ENCODE data around the gene SAMD7.

Gene SAMD7

DNA sequence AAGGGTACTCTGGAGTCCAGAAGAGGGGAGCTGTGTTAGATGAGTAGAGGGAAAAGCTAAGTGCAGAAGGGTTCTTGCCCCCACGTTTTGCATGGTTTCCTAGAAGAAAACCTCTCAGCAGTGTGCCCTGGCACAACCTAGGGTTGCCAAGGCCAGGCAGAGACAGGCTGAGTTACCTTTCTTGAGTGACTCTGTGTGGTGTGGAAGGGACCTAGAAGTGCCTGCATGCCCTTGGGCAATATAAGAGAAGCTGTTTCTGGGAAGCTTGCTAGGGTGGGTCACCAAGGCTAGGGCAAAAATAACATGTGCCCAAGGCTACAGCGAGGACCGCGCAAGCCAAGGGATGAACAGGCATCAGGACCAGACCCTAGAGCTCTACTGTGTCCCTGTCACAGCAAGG is 3.4 kb upstream of the SAMD7 start:
- DNase-seq (ENCODE audit: low read depth in 2 of 2): no peak

DNA sequence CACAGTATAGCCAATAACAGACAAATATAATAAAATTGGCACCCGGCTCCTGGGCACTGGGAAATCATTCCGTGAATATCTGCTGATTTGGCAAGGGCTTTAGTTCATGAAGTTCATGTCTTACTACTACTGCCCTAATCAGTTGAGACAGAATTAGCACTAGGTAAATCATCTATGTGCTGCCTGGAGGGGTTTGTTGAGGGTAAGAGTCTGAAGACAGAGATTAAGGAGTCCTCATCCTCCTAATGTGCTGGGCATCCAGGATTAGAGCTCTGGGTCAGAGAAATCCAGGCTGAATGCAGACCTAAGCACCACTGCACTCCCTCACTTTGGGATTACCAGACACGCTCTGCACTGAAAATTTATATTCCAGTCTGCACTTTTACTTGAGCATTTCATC is 2.0 kb downstream of the SAMD7 start:
- DNase-seq (ENCODE audit: low read depth in 2 of 2): no peak

DNA sequence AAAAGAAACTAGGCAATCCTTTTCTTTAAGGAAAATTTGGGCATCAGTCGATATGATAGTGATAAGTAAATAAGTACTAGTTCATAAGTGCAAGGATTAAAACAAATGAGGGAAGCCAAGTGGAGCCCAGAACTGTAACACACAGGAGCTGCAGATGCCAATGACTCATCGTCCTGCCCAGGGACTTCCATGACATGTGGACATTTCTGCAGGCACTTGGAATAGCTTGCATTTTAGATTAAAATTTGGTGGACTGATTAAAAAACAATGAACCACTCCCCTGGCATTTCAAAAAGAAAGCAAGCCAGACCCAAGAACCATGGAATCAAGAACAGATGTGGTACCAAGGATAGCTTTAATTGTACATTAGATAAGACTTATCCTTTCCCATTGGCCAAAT is 2.9 kb downstream of the SAMD7 start:
- DNase-seq (ENCODE audit: low read depth in 2 of 2): no peak

DNA sequence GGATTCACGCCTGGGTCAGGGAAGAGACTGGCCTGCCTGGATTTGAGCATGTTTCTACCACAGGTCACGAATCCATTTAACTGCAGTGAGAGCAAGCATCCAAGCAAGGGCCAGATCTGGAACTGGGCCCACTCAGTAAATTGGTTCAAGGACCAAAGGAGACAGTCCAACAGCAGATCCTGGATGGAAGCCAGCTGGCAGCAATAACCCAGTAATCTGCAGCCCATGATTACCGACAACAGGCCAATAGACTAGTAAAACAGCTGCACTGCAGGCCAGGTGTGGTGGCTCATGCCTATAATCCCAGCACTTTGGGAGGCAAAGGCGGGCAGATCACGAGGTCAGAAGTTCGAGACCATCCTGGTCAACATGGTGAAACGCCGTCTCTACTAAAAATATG is 11.8 kb downstream of the SAMD7 start:
- no peak for DNase-seq (ENCODE audit: low read depth in 2 of 2)

DNA sequence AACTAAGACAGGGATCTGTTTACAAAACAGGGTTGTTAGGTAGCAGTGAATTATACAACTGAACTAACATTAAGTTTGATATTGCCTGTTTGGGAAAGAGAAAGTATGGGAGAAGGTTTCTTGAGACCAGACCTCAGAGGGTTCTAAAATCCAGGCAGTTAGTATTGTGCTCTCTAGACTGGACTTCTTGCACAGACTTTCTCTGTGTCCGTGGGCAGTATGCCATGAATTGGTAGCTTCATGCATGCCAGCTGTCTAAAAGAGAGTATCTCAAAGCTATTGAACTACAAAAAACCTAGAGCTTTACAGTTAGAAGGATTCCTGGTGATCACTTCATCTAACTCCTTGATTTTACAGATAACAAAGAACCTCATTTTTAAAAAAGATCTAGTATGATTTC is 12.5 kb downstream of the SAMD7 start:
- no peak for DNase-seq (ENCODE audit: low read depth in 2 of 2)

DNA sequence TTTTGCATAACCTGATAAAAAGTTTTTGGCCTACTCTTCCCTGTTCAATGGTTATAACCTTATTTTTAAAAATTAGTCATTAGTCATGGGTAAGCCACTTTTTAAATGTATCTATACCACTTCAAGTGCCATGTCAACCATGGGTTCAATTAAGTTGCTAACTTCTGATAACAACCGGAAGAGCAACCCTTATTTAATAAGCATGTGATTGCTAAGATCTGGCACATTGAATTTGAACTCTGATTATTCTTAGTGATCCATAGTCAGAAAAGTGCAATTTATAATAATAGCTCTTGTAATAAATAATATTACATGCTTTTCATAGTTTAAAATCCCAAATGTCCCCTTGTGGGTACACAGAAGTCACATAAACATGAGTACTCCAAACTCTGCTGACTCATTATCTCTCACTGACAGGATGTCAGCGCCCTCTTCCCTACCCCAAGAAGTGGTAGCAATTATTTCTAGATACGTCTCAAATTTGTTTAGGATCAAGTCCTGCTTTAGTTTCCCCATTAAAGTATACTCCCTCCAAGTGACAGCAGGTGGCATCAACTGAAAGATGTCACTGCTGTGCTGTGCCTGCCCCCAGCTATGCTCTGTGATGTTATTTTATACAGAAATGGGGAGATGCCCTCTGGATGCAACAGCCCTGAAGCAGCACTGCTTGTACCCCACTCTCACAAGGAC is 18.6 kb downstream of the SAMD7 start:
- no peak for DNase-seq (ENCODE audit: low read depth in 2 of 2)

DNA sequence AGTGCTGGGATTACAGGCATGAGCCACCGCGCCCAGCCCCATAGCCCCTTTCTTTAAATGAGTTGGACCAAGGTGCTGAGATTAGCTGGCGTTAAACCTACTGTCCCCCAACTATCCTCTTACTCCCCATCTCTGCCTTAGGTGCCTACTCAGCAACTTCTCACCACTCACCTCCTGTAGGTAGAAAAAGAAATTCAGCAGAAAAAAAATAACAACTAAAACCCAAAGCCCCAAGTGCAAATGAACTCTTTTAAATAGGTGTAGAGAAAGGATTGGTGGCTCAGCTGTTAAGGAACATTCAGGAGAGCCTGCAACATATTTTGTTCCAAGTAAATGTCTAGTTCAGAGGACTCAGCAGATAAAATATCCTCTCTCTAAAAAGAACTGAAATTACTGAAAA is 19.5 kb downstream of the SAMD7 start:
- no peak for DNase-seq (ENCODE audit: low read depth in 2 of 2)

DNA sequence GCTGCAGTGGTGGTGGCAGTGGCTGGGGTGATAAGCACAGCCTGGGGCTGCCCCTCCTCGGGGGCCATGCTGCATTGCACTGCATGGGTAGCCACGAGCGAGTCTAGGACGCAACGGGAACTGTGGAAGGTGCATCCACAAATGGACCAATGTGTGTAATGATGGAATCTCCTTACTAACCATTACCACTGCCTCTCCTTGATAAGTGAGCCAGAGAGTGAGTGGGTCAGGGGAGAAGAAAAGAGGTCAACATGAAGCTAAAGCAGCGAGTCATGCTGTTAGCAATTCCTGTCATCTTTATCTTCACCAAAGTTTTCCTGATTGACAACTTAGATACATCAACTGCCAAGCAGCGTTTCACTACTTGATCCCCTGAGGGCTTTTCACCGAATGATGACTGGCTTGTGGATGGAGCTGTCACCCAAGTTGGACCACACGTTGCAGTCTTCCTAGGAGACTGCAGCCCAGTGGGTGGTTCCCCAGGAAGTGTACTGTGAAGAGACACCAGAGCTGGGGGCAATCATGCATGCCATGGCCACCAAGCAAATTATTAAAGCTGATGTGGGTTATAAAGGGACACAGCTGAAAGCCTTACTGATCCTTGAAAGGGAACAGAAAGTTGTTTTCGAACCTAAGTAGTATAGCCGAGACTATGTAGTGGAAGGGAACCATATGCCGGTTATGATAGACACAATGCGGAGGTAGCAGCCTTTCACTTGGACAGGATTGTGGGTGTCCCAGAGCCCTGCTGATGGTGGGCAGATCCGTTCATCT is 20.6 kb downstream of the SAMD7 start:
- no peak for DNase-seq (ENCODE audit: low read depth in 2 of 2)

DNA sequence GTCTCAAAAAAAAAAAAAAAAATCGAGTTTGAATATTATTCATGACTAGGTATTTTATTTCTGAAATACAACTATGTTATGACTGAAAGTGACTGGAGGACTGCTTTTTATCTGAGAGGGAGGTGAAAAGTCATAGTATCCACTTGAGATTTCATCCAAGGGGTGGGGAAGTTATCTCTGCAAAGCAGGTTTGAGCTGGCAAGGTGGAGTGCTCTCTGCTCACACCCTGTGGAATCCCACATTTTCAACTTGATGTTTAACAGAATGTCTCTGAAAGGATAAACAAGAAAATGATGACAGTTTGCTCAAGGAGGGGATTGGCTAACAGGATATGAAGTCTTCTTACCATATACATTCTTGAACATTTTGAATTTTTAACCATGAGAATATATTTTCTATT is 27.9 kb downstream of the SAMD7 start:
- DNase-seq (ENCODE audit: low read depth in 2 of 2): no peak

DNA sequence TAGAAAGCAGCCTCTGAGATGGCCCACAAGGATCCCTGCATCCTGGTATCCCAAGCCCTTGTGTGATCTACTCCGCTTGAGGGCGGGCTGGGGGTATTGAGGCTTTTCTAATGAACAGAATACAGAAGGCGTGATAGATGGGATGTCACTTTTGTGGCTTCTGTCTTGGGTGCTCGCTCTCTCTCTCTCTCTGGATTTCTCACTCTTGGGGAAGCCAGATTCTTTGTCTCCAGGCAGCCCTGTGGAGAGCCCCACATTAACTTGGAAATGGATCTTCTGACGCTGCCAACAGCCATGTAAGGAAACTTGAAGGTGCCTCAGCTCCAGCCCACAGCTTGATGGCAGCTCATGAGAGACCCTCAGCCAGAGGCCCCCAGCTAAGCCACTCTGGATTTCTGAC is 28.4 kb downstream of the SAMD7 start:
- no peak for DNase-seq (ENCODE audit: low read depth in 2 of 2)

DNA sequence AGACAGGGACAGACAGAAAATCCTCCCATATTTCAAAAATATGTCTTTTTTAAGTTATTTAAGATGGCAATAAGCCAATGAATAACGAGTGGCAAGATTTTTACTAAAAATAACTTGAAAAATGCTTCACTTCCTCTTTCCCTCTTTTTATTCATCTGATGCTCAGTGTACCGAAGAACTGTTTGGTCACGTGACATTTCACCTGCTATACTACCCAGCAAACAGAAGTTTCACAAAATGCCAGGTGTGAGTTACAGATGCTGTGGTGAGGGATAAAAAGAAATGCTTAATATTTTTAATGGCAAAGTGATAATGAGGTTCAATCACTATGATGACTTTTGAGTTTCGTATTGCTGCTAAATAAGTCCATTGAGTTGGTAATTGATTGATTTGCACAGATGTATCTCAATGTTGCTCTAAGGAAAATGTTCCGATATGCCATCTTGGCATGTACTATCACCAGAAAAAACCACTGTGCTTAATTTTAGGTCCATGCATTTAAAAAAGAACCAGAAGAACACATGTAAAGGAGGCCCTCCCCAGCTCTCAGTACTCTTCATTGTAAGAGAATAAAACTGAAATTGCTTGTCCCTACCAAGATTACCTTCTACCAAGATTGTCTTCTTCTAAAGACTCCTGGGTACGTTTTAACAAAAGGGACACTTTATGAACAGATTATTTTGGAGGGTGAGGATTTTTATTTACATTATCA is 29.3 kb downstream of the SAMD7 start:
- no peak for DNase-seq (ENCODE audit: low read depth in 2 of 2)

DNA sequence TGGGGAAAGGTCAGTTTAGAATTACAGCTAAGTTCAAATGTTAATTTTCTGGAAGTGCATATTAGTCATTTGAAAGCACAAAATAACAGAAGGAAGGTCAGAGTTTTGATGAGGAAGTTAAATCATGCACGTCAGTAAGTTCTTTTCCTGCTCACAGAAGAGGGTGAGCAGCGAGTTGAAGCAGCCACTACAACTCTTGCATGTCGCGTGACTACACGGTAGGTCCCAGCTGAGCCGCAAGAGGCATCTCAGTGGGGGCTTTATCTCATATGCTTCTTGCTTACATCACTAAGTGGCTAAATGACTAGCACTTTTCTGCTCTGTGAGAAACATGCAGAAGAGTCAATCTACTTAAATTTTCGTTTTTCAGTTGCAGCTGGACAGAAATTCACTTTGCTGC is 33.9 kb downstream of the SAMD7 start:
- DNase-seq (ENCODE audit: low read depth in 2 of 2): peak in 1 of 2 donors; percentile 23

DNA sequence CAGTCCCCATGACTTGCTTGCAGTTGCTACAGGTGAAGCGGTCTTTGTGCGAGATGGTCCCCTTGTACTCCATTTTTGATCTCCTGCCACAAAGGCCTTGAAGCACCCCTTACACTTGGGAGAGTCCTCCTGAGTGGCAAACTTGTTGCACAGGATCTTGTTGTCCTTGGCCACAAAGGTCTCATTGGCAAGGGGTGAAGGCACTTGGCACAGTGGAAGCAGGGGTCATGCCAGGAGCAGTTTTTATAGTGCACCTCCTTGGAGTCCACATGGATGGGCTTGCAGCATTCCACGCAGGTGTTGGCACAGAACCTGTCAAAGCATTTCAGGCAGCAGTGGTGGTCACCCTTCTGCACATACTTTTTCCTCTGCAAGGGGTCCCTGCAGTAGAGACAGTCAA is 35.0 kb downstream of the SAMD7 start:
- no peak for DNase-seq (ENCODE audit: low read depth in 2 of 2)

DNA sequence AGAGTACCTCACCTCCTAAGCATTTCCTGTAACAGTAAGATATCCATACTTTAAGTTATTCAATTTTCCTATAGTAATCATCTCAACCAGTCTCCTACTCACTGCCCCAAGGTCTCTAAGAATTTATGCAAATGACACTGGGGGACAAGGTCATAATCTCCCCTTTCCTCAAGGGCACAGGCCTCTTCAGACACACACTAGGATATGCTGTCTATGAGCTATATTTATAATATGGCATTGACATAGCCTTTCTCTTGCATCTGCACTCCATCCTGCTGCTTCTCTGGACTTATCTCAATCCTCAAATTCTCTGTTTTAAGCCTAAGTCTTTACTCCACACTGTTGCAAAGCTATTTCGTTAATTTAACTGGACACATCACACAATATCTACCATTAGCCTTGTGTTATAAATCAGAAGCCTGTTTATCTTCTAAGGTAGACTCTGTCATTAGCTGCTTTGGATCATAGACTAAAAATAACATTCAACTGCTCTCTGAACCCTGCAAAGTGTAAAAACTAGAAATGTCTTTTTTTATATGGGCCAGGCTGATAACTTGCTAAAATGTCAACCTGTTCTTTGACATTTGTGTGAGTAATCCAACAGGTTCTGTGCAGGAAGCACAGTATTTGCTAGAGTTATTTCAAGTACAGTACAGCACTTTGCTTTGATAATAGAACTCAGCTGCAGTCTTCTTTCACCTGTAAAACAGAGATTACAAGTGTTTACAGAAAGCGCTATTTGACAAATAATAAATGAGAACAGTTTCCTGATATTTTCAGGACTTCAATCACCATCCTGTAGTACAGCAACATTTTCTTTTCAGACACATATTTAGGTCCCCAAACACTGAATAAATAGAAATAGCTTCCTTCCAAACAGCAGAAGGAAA is 37.4 kb downstream of the SAMD7 start:
- no peak for DNase-seq (ENCODE audit: low read depth in 2 of 2)

DNA sequence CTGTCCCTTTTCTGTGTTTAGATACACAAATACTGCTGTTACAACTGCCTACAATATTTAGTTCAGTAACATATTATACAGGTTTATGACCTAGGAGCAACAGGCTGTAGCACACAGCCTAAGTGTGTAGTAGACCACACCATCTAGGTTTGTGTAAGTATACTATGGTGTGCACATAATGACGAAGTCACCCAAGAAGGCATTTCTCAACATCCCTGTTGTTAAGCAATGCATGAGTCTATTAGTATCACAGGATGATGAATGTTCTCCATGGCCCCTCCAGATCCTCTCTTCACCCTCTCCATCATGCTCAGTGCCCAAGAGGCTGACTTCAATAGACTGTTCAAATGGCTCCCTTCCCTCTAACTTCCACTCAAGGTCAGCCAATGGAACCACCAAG is 40.7 kb downstream of the SAMD7 start:
- no peak for DNase-seq (ENCODE audit: low read depth in 2 of 2)

DNA sequence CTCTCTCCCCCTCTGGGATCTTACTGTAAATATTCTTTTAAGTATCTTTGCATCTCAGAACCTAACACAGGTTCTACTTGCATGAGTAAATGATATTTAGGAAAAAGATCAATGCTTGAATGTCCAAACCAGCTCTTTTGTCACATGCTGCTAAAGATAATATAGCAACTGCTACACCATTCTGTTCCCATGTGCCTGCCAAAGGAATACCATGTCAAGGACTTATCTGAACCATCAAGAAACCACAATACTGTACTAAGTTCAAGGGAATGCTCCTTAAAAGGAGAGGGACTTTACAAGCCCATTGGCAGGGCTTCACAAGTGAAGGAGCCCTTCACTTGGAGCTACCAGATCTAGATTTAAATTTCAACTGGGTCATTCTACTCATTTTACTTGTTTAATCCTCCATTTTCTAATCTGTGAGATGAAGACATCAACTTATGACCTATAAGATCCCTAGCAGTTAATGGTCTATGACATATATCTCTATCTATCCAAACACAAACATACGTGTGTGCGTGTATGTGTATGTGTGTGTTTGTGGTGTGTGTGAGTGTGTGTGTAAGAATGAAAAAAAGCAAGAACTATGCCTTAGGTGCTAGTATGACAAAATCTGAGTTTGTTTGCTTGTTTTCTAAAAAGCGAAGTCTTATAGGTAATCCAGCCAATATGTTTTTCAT is 42.2 kb downstream of the SAMD7 start:
- no peak for DNase-seq (ENCODE audit: low read depth in 2 of 2)

DNA sequence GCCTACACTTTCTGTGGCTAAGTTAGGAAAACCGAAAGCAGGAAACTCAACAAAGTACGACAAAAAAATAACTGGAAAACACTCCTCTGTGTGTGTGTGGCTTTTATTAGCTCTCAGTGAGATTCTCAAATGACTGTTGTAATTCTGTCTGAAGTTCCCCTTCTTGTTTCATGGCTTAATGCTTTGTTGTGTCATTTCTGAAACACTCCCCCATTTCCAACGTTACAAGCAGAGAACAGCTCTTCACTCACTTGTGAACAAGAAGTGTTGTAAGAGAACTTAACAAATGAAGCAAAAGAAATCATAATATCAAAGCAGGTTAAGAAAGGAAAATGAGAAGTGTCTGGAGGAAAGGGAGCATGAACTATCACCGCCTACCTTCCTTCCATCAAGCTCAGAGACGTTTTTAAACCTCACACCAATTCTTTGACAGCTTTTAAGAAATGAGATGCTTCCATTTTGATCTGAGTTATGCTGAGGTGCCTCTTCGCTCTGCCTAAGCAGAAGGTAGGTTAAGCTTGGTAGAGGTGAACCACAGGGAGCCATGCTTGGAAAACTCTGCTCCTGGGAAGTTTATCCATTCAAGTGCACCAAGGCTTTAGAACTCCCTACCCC is 42.9 kb downstream of the SAMD7 start:
- DNase-seq (ENCODE audit: low read depth in 2 of 2): no peak

DNA sequence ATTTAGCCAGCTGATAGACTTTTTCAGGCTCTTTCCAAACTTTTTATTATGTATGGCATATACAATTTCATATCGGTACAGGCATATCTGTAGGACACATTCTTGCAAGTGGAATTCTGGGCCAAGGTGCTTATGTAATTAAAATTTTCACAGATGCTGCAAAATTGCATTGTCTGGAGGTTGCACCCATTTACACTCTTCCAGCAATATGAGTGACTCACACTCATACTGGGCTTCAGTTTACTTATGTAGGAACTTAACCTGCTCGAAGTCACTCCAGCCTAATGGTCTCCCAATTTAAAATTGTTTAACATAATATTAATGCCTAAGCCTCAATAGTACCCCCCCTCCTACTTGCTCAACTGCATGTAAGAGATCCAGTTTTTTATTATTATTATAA is 44.0 kb downstream of the SAMD7 start:
- DNase-seq (ENCODE audit: low read depth in 2 of 2): no peak

DNA sequence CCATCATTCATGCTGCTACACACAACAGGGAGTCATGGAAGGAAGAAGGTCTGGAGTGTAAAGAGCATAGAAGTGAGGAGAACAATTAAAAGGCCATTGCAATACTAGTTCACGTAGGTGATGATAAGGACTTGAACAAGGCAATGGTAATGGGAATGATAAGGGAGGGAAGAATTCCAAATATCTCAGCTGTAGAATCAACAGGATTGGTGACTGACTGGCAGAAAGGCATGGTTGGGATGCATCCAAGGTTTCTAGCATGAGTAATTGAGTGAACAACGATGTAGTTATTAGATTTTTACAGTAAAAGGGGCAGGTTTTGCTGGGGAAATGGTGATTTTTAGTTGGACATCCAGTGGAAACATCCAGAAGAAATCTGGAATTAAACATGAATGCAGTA is 52.8 kb downstream of the SAMD7 start:
- DNase-seq (ENCODE audit: low read depth in 2 of 2): no peak

DNA sequence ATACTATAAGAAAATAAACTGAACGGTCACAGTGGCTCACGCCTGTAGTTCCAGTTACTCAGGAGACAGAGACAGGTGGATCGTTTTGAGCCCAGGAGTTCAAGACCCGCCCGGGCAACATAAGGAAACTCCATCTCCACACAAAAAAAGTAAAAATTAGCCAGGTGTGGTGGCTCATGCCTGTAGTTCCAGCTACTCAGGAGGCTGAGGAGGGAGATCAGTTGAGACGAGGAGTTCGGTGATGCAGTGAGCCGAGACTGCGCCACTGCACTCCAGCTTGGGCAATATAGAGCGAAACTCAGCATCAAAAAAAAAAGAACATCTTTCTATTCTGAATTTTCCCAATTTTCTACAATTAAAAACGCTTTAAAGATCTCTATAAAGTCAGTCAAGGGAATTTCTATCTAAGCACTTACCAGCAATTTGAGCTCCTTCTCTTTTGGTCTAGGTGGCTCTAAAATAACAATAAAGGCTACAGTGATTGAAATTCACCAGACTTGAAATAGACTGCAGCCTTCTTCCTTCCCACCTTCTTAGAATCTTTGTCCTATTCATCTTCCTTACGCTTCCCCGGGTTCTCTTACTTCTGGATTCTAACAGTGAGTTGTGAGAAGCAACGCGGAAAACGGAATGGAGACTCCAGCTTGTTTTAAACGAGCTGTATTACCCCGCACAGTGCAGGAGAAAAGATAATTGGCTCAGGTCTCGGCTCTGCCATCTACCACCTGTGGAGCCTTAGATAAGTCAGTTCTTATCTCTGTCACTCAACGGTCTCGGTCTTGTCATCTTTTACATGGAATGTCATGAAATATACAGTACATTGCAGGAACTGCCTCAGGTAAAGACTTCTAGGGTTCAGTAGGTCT is 54.4 kb downstream of the SAMD7 start:
- DNase-seq (ENCODE audit: low read depth in 2 of 2): no peak

Data from stimulated activated CD8-positive, alpha-beta memory T cell treated with anti-CD3 and anti-CD28 coated beads, Interleukin-2, amount 100 ng/mL, for 48 hours (primary cell).